Measurements from ENCODE around the gene ETV6.

The ETV6 gene

DNA sequence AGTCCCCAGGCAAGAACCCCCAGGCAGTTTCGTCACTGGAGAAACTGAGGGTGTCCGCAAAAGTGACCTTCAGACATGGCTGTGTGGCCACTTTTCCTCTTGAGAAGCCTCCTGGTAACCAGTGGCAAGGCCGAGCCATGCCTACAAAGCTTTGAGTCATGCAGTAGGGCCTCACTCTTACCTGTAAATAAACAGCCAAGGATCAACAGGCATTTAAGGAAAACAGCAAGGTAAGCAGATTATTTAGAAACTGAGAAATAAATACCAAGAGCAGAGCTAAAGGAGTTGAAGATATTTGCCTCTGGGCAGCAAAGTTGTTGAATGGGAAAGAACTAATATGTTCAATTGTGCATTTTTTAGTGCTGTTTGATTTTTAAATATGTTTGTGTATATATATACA lies 280.2 kb downstream of the ETV6 start:
- H3K4me3 ChIP-seq (ENCODE audit: low read length, poor library complexity, severe bottlenecking) = no peak overlapping the region
- no peaks in the 10 kb centered on the region for H3K9me3 ChIP-seq (ENCODE audit: insufficient read depth, low read depth, low read length)
- H3K79me2 ChIP-seq (ENCODE audit: insufficient read depth, low read length) = no peaks in the 10 kb centered on the region
- no peaks in the 10 kb centered on the region for H3F3A ChIP-seq (ENCODE audit: low read depth)
- H3K4me2 ChIP-seq (ENCODE audit: low read depth, low read length, poor library complexity, severe bottlenecking) = no peak overlapping the region
- H3K27me3 ChIP-seq (ENCODE audit: insufficient read depth, low read length, poor library complexity, severe bottlenecking) = no peaks in the 10 kb centered on the region
- TF ChIP-seq EZH2phosphoT487 (IDR thresholded peaks at IDR 0.05; ENCODE audit: borderline replicate concordance) (no peak), CTCF (conservative IDR thresholded peaks at IDR 0.05; ENCODE audit: low read length) (no peak)
- H3K4me1 ChIP-seq (ENCODE audit: insufficient read depth, low read length, poor library complexity, severe bottlenecking) = no peaks in the 10 kb centered on the region
- H2AFZ ChIP-seq (ENCODE audit: low read length) = no peak overlapping the region
- H3K9me2 ChIP-seq (replicated peaks; ENCODE audit: low read depth, low read length) = no peaks in the 10 kb centered on the region
- H3K36me3 ChIP-seq (ENCODE audit: insufficient read depth, low read length) = no peaks in the 10 kb centered on the region
- no peak overlapping the region for H3K9ac ChIP-seq (ENCODE audit: low read depth, low read length, poor library complexity, severe bottlenecking)
- no peaks in the 10 kb centered on the region for H4K20me1 ChIP-seq (ENCODE audit: insufficient read depth, low read length, poor library complexity, severe bottlenecking)

DNA sequence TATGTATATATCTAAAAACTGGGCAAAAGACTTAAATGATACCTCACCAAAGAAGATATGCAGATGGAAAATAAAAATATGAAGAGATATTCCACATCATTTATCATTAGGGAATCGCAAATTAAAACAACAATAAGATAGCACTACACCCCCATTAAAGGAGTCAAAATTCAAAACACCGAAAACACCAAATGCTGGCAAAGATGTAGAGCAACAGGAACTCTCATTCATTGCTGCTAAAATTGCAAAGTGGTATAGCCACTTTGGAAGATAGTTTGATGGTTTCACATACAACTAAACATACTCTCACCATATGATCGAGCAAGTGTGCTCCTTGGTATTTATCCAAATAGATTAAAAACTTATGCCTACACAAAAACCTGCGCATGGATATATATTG lies 289.7 kb downstream of the ETV6 start:
- Histone ChIP-seq H3K36me3 (ENCODE audit: insufficient read depth, low read length) (no peaks in the 10 kb centered on the region), H3K9me2 (replicated peaks; ENCODE audit: low read depth, low read length) (no peaks in the 10 kb centered on the region), H3K27me3 (ENCODE audit: insufficient read depth, low read length, poor library complexity, severe bottlenecking) (no peaks in the 10 kb centered on the region), H3F3A (ENCODE audit: low read depth) (no peaks in the 10 kb centered on the region), H3K4me2 (ENCODE audit: low read depth, low read length, poor library complexity, severe bottlenecking) (no peak overlapping the region), H4K20me1 (ENCODE audit: insufficient read depth, low read length, poor library complexity, severe bottlenecking) (no peaks in the 10 kb centered on the region), H3K9ac (ENCODE audit: low read depth, low read length, poor library complexity, severe bottlenecking) (no peak overlapping the region), H2AFZ (ENCODE audit: low read length) (no peak overlapping the region), H3K4me1 (ENCODE audit: insufficient read depth, low read length, poor library complexity, severe bottlenecking) (no peaks in the 10 kb centered on the region), H3K79me2 (ENCODE audit: insufficient read depth, low read length) (no peaks in the 10 kb centered on the region), H3K9me3 (ENCODE audit: insufficient read depth, low read depth, low read length) (no peaks in the 10 kb centered on the region), H3K4me3 (ENCODE audit: low read length, poor library complexity, severe bottlenecking) (no peak overlapping the region)
- TF ChIP-seq CTCF (conservative IDR thresholded peaks at IDR 0.05; ENCODE audit: low read length) (no peak), EZH2phosphoT487 (IDR thresholded peaks at IDR 0.05; ENCODE audit: borderline replicate concordance) (no peak)

GRCh38 chr12:11941606-11942337 lies 292.3 kb downstream of the ETV6 start:
- no peaks in the 10 kb centered on the region for H3K36me3 ChIP-seq (ENCODE audit: insufficient read depth, low read length)
- H3F3A ChIP-seq (ENCODE audit: low read depth) = no peaks in the 10 kb centered on the region
- TF ChIP-seq CTCF (conservative IDR thresholded peaks at IDR 0.05; ENCODE audit: low read length) (no peak), EZH2phosphoT487 (IDR thresholded peaks at IDR 0.05; ENCODE audit: borderline replicate concordance) (no peak)
- H3K4me2 ChIP-seq (ENCODE audit: low read depth, low read length, poor library complexity, severe bottlenecking) = no peak overlapping the region
- no peak overlapping the region for H3K9ac ChIP-seq (ENCODE audit: low read depth, low read length, poor library complexity, severe bottlenecking)
- no peak overlapping the region for H3K4me3 ChIP-seq (ENCODE audit: low read length, poor library complexity, severe bottlenecking)
- H3K9me2 ChIP-seq (replicated peaks; ENCODE audit: low read depth, low read length) = no peaks in the 10 kb centered on the region
- no peaks in the 10 kb centered on the region for H3K4me1 ChIP-seq (ENCODE audit: insufficient read depth, low read length, poor library complexity, severe bottlenecking)
- H3K79me2 ChIP-seq (ENCODE audit: insufficient read depth, low read length) = no peaks in the 10 kb centered on the region
- no peaks in the 10 kb centered on the region for H4K20me1 ChIP-seq (ENCODE audit: insufficient read depth, low read length, poor library complexity, severe bottlenecking)
- H3K9me3 ChIP-seq (ENCODE audit: insufficient read depth, low read depth, low read length) = no peaks in the 10 kb centered on the region
- H3K27me3 ChIP-seq (ENCODE audit: insufficient read depth, low read length, poor library complexity, severe bottlenecking) = no peaks in the 10 kb centered on the region
- no peak overlapping the region for H2AFZ ChIP-seq (ENCODE audit: low read length)
